OCI-LY3 (cell line): Measurements from ENCODE around the gene GNL1.

Experiments used
- H2AFZ ChIP-seq: fragments of 200-600, 300-600 bp; shearing (Covaris generic); 2 replicates; pipeline ENCODE4 v1.6.0; 2014; ENCODE audit warnings: antibody characterized with exemption, low read depth, low read length
- H3K27ac ChIP-seq: fragments of 200-600, 300-600 bp; sonication (generic); 2 replicates; pipeline ENCODE4 v1.5.1; 2014; ENCODE audit warnings: mild to moderate bottlenecking, low read length, moderate library complexity, mixed read lengths
- H3K27me3 ChIP-seq: fragments of 200-600, 300-600 bp; sonication (generic); 2 replicates; pipeline ENCODE4 v1.6.1; 2014; ENCODE audit warnings: low read depth, low read length, mixed read lengths
- H3K36me3 ChIP-seq: fragments of 200-600, 300-600 bp; sonication (generic); replicated peaks from 2 replicates; pipeline ENCODE3; 2014; ENCODE audit warnings: low read depth, low read length, mixed read lengths
- H3K4me1 ChIP-seq: fragments of 300-600, 200-600 bp; sonication (generic); 2 replicates; pipeline ENCODE4 v1.6.1; 2014; ENCODE audit warnings: low read length, mixed read lengths
- H3K4me2 ChIP-seq: fragments of 200-600, 300-600 bp; sonication (generic); 2 replicates; pipeline ENCODE4 v1.6.1; 2014; ENCODE audit warnings: low read length, mixed read lengths
- H3K4me3 ChIP-seq: fragments of 300-600, 200-600 bp; sonication (generic); 2 replicates; pipeline ENCODE4 v1.5.1; 2014; ENCODE audit warnings: antibody characterized with exemption, mild to moderate bottlenecking, low read length, moderate library complexity
- H3K79me2 ChIP-seq: fragments of 300-600, 200-600 bp; shearing (Covaris generic); 2 replicates; pipeline ENCODE4 v1.6.1; 2014; ENCODE audit warnings: mild to moderate bottlenecking, low read length, mixed read lengths
- H3K9ac ChIP-seq: fragments of 300-600, 200-600 bp; shearing (Covaris generic); 2 replicates; pipeline ENCODE4 v1.6.0; 2014; ENCODE audit warnings: mild to moderate bottlenecking, low read length, moderate library complexity
- H3K9me3 ChIP-seq: fragments of 200-600, 300-600 bp; shearing (Covaris generic); 2 replicates; pipeline ENCODE4 v1.6.1; 2014; ENCODE audit warnings: low read length, mixed read lengths; ENCODE audit not compliant: insufficient read depth
- H4K20me1 ChIP-seq: fragments of 200-600, 300-600 bp; sonication (generic); 2 replicates; pipeline ENCODE4 v1.6.1; 2016; ENCODE audit warnings: low read length, mixed read lengths; ENCODE audit not compliant: insufficient read depth
- CTCF ChIP-seq: fragments of 200-600, 300-600 bp; sonication (generic); IDR thresholded peaks from 2 replicates; pipeline ENCODE4 v1.5.1; 2014; ENCODE audit warnings: antibody characterized with exemption, low read length, low read depth
- EZH2phosphoT487 ChIP-seq: fragments of 200-600 bp; shearing (Covaris generic); IDR thresholded peaks from 2 replicates; pipeline ENCODE4 v1.6.1; 2018; ENCODE audit warnings: antibody characterized with exemption, mixed run types, low read depth

GNL1 gene

GRCh38 chr6:30542404-30542725 is 13.9 kb downstream of the GNL1 start:
- Histone ChIP-seq H3K4me2 (0 out of 2 replicates have a peak overlapping the region, but pooled peaks have one; percentile 76), H4K20me1 (no peaks in the 10 kb centered on the region), H3K9ac (no peak overlapping the region), H3K27ac (no peak overlapping the region), H3K4me3 (no peak overlapping the region), H3K27me3 (no peaks in the 10 kb centered on the region), H3K9me3 (no peaks in the 10 kb centered on the region), H3K36me3 (no peaks in the 10 kb centered on the region), H3K4me1 (peaks cover 17% of the 10 kb centered on the region; the same call in 1 of the 2 replicates), H3K79me2 (no peaks in the 10 kb centered on the region), H2AFZ (no peak overlapping the region)
- TF ChIP-seq EZH2phosphoT487 (no peak), CTCF (no peak)

- no peaks in the 10 kb centered on the region for H3K79me2 ChIP-seq
- no peaks in the 10 kb centered on the region for H3K36me3 ChIP-seq
- no peak overlapping the region for H2AFZ ChIP-seq
- H4K20me1 ChIP-seq = no peaks in the 10 kb centered on the region
- H3K4me2 ChIP-seq = peak overlapping the region; percentile 76
- H3K27ac ChIP-seq = no peak overlapping the region
- H3K9me3 ChIP-seq = no peaks in the 10 kb centered on the region
- no peaks in the 10 kb centered on the region for H3K27me3 ChIP-seq
- peaks cover 17% of the 10 kb centered on the region; the same call in 1 of the 2 replicates for H3K4me1 ChIP-seq
- peak overlapping the region; percentile 74 for H3K4me3 ChIP-seq
- TF ChIP-seq CTCF (peak; percentile 84), EZH2phosphoT487 (no peak)
- no peak overlapping the region for H3K9ac ChIP-seq
Measured at GRCh38 chr6:30541515-30542403, 14.5 kb downstream of the GNL1 start.

- Histone ChIP-seq H3K4me2 (peak overlapping the region; percentile 12; the same call in 1 of the 2 replicates), H3K4me1 (peaks cover 19% of the 10 kb centered on the region), H2AFZ (no peak overlapping the region), H3K27ac (no peak overlapping the region), H3K36me3 (no peaks in the 10 kb centered on the region), H4K20me1 (no peaks in the 10 kb centered on the region), H3K9ac (no peak overlapping the region), H3K4me3 (no peak overlapping the region), H3K27me3 (no peaks in the 10 kb centered on the region), H3K9me3 (no peaks in the 10 kb centered on the region), H3K79me2 (no peaks in the 10 kb centered on the region)
- TF ChIP-seq EZH2phosphoT487 = no peak
- no peak for TF ChIP-seq CTCF
Measured at GRCh38 chr6:30537931-30538330, 18.4 kb downstream of the GNL1 start.

GRCh38 chr6:30533460-30534294 is 22.6 kb downstream of the GNL1 start:
- peak overlapping the region; percentile 67 for H3K4me3 ChIP-seq
- H3K9ac ChIP-seq = peak overlapping the region; percentile 35
- no peaks in the 10 kb centered on the region for H3K79me2 ChIP-seq
- H3K4me2 ChIP-seq = peak overlapping the region; percentile 82
- no peak overlapping the region for H3K27ac ChIP-seq
- H2AFZ ChIP-seq = peak overlapping the region; percentile 92
- no peaks in the 10 kb centered on the region for H3K9me3 ChIP-seq
- H3K27me3 ChIP-seq = no peaks in the 10 kb centered on the region
- no peaks in the 10 kb centered on the region for H3K36me3 ChIP-seq
- TF ChIP-seq EZH2phosphoT487 (no peak), CTCF (no peak)
- H3K4me1 ChIP-seq = peaks cover 28% of the 10 kb centered on the region
- H4K20me1 ChIP-seq = no peaks in the 10 kb centered on the region
